Stimulated activated CD4-positive, alpha-beta T cell treated with anti-CD3 and anti-CD28 coated beads, Interleukin-1b, Interleukin-23, amount 100 ng/mL, for 1 hour (primary cell): ENCODE results near the gene WNT9B.
"Not testable (repeated sequence)": the region's sequence is repeated elsewhere in the genome, so short reads cannot be mapped to it uniquely, and the experiment has no call there.

ENCODE experiments used
- DNase-seq, 2 donors: peaks; one replicate each; pipeline ENCODE4 v3.0.0-alpha.2; 2020; ENCODE audit warnings: low read depth in 2 of 2

The WNT9B gene

GRCh38 chr17:46821482-46822387 is 29.6 kb upstream of the WNT9B start:
- DNase-seq = no peak

GRCh38 chr17:46822388-46822921 is 28.9 kb upstream of the WNT9B start:
- DNase-seq = no peak

- no peak for DNase-seq
Measured at GRCh38 chr17:46823657-46824056, 27.7 kb upstream of the WNT9B start.

- no peak for DNase-seq
Measured at GRCh38 chr17:46826116-46826515, 25.3 kb upstream of the WNT9B start.

- no peak for DNase-seq
Measured at GRCh38 chr17:46827274-46827673, 24.1 kb upstream of the WNT9B start.

- no peak for DNase-seq
Measured at GRCh38 chr17:46831573-46832330, 19.6 kb upstream of the WNT9B start.

GRCh38 chr17:46832331-46832821 is 19.0 kb upstream of the WNT9B start:
- no peak for DNase-seq

- no peak for DNase-seq
Measured at GRCh38 chr17:46832945-46833839, 18.2 kb upstream of the WNT9B start.

- no peak for DNase-seq
Measured at GRCh38 chr17:46833840-46834208, 17.6 kb upstream of the WNT9B start.

GRCh38 chr17:46834846-46835245 is 16.5 kb upstream of the WNT9B start:
- no peak for DNase-seq

- no peak for DNase-seq
Measured at GRCh38 chr17:46836500-46836899, 14.9 kb upstream of the WNT9B start.

GRCh38 chr17:46837521-46837920 is 13.9 kb upstream of the WNT9B start:
- DNase-seq = no peak

- DNase-seq = no peak
Measured at GRCh38 chr17:46839211-46839610, 12.2 kb upstream of the WNT9B start.

GRCh38 chr17:46840596-46840995 is 10.8 kb upstream of the WNT9B start:
- not testable (repeated sequence) for DNase-seq

- DNase-seq = no peak
Measured at GRCh38 chr17:46841561-46842379, 9.6 kb upstream of the WNT9B start.

GRCh38 chr17:46842835-46843234 is 8.5 kb upstream of the WNT9B start:
- DNase-seq = no peak

- DNase-seq = no peak
Measured at GRCh38 chr17:46847204-46848191, 3.9 kb upstream of the WNT9B start.

- DNase-seq = no peak
Measured at GRCh38 chr17:46848534-46848933, 2.8 kb upstream of the WNT9B start.

GRCh38 chr17:46850688-46851028 is 725 bp upstream of the WNT9B start:
- DNase-seq = no peak
